Measurements from ENCODE around the gene WFDC9.

Gene WFDC9

GRCh38 chr20:45636513-45636912, 5.4 kb upstream of the WFDC9 start:
- no peaks in the 10 kb centered on the region for H3K9me3 ChIP-seq (replicated peaks; ENCODE audit: low read length)
- H3K36me3 ChIP-seq (ENCODE audit: insufficient read depth, low read length), result no peaks in the 10 kb centered on the region
- no peak overlapping the region for H3K4me2 ChIP-seq (ENCODE audit: low read length)
- H3K4me1 ChIP-seq (ENCODE audit: control insufficient read depth, insufficient read depth, low read length), result no peaks in the 10 kb centered on the region
- peaks cover 18% of the 10 kb centered on the region for H3K27me3 ChIP-seq (ENCODE audit: control insufficient read depth, insufficient read depth, low read length)
- no peak overlapping the region for H3K9ac ChIP-seq (ENCODE audit: low read depth, low read length)
- no peak overlapping the region for H3K4me3 ChIP-seq (ENCODE audit: low read length)

DNA sequence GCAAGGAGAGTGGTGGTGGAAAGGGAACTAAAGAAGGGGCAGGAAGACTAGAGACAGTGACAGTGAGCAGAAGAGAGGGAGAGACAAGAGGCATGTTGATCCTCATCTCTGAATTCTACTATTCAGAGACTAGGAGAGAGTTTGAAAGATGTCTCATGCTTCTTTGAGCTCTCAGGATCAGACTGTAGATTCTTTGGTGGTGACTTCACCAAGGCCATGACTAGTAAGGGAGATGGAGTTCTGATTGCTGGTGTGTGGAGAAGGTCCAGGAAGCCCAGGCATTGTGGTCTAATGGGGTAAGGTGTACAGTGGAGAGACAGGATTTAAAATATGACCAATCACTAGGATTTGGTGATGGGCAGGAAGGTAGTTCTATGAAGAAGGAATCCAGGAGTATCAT, 713 bp downstream of the WFDC9 start:
- Histone ChIP-seq H3K9ac (ENCODE audit: low read depth, low read length) (no peak overlapping the region), H3K36me3 (ENCODE audit: insufficient read depth, low read length) (no peaks in the 10 kb centered on the region), H3K4me1 (ENCODE audit: control insufficient read depth, insufficient read depth, low read length) (no peaks in the 10 kb centered on the region), H3K4me2 (ENCODE audit: low read length) (no peak overlapping the region), H3K27me3 (ENCODE audit: control insufficient read depth, insufficient read depth, low read length) (peaks cover 47% of the 10 kb centered on the region), H3K9me3 (replicated peaks; ENCODE audit: low read length) (no peaks in the 10 kb centered on the region), H3K4me3 (ENCODE audit: low read length) (no peak overlapping the region)

GRCh38 chr20:45629496-45630100, 1.5 kb downstream of the WFDC9 start, which contains the start of gene WFDC10A:
TSS of gene WFDC10A (plus strand) at chr20:45629739. CDS start at chr20:45629814, 75 bp downstream.
- Histone ChIP-seq H3K4me2 (ENCODE audit: low read length) (no peak within 1 kb of the TSS), H3K9me3 (replicated peaks; ENCODE audit: low read length) (no peaks in the 10 kb centered on the region), H3K4me3 (ENCODE audit: low read length) (no peak within 1 kb of the TSS), H3K9ac (ENCODE audit: low read depth, low read length) (no peak within 1 kb of the TSS), H3K4me1 (ENCODE audit: control insufficient read depth, insufficient read depth, low read length) (no peaks in the 10 kb centered on the region), H3K27me3 (ENCODE audit: control insufficient read depth, insufficient read depth, low read length) (peaks cover 47% of the 10 kb centered on the region), H3K36me3 (ENCODE audit: insufficient read depth, low read length) (no peaks in the 10 kb centered on the region)

GRCh38 chr20:45626540-45626939, 4.5 kb downstream of the WFDC9 start:
- H3K4me3 ChIP-seq (ENCODE audit: low read length), result no peak overlapping the region
- H3K9me3 ChIP-seq (replicated peaks; ENCODE audit: low read length), result no peaks in the 10 kb centered on the region
- peaks cover 37% of the 10 kb centered on the region for H3K27me3 ChIP-seq (ENCODE audit: control insufficient read depth, insufficient read depth, low read length)
- no peaks in the 10 kb centered on the region for H3K4me1 ChIP-seq (ENCODE audit: control insufficient read depth, insufficient read depth, low read length)
- no peak overlapping the region for H3K4me2 ChIP-seq (ENCODE audit: low read length)
- H3K9ac ChIP-seq (ENCODE audit: low read depth, low read length), result no peak overlapping the region
- no peaks in the 10 kb centered on the region for H3K36me3 ChIP-seq (ENCODE audit: insufficient read depth, low read length)

- Histone ChIP-seq H3K9ac (ENCODE audit: low read depth, low read length) (no peak overlapping the region), H3K4me3 (ENCODE audit: low read length) (no peak overlapping the region), H3K36me3 (ENCODE audit: insufficient read depth, low read length) (no peaks in the 10 kb centered on the region), H3K4me1 (ENCODE audit: control insufficient read depth, insufficient read depth, low read length) (no peaks in the 10 kb centered on the region), H3K27me3 (ENCODE audit: control insufficient read depth, insufficient read depth, low read length) (peaks cover 11% of the 10 kb centered on the region), H3K4me2 (ENCODE audit: low read length) (no peak overlapping the region), H3K9me3 (replicated peaks; ENCODE audit: low read length) (no peaks in the 10 kb centered on the region)
Observed at GRCh38 chr20:45621593-45621992, 9.5 kb downstream of the WFDC9 start.

GRCh38 chr20:45617591-45617990, 13.5 kb downstream of the WFDC9 start:
- no peak overlapping the region for H3K9ac ChIP-seq (ENCODE audit: low read depth, low read length)
- H3K4me1 ChIP-seq (ENCODE audit: control insufficient read depth, insufficient read depth, low read length), result no peaks in the 10 kb centered on the region
- no peaks in the 10 kb centered on the region for H3K36me3 ChIP-seq (ENCODE audit: insufficient read depth, low read length)
- H3K4me3 ChIP-seq (ENCODE audit: low read length), result no peak overlapping the region
- no peaks in the 10 kb centered on the region for H3K9me3 ChIP-seq (replicated peaks; ENCODE audit: low read length)
- peaks cover 7% of the 10 kb centered on the region for H3K27me3 ChIP-seq (ENCODE audit: control insufficient read depth, insufficient read depth, low read length)
- no peak overlapping the region for H3K4me2 ChIP-seq (ENCODE audit: low read length)

DNA sequence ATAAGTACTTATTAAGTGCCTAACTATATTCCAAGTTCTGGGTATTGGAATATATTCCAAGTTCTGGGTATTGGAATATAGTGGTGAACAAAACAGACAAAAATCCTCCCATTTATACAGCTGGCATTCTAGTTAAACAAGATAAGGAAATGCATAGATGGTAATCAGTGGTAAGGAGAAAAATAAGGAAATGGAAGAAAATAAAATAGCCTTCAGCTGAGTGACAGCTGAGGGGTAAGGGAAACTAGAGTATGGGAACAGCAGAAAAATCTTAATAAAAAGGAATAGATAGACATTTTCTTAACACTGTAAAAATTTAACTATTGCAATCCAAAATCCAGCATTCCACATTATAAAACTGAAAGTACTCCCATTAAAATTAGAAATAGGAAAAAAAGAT, 18.8 kb downstream of the WFDC9 start:
- Histone ChIP-seq H3K27me3 (ENCODE audit: control insufficient read depth, insufficient read depth, low read length) (no peaks in the 10 kb centered on the region), H3K9ac (ENCODE audit: low read depth, low read length) (no peak overlapping the region), H3K36me3 (ENCODE audit: insufficient read depth, low read length) (no peaks in the 10 kb centered on the region), H3K4me3 (ENCODE audit: low read length) (no peak overlapping the region), H3K4me1 (ENCODE audit: control insufficient read depth, insufficient read depth, low read length) (peaks cover 26% of the 10 kb centered on the region), H3K4me2 (ENCODE audit: low read length) (no peak overlapping the region), H3K9me3 (replicated peaks; ENCODE audit: low read length) (no peaks in the 10 kb centered on the region)

GRCh38 chr20:45611054-45611453, 20.0 kb downstream of the WFDC9 start:
- peaks cover 26% of the 10 kb centered on the region for H3K4me1 ChIP-seq (ENCODE audit: control insufficient read depth, insufficient read depth, low read length)

DNA sequence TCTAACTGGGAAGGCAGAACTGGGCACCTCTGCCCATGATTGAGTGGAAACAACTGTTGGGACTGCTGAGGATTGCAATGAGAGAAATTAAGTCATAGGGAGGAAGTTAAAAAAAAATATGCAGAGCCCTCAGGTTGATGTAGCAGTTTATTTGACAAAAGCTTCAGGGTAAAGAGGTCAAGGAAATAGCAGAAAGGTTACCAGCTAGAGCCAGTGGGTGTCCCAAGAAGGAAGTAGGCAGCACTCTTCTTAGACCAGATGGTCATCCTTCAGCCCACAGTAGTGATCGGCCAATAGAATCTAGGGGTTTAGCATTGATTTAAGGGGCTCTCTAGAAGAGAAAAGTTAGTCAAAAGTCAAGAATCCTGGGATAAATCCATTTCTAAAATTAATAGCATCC, 23.3 kb downstream of the WFDC9 start:
- H3K9me3 ChIP-seq (replicated peaks; ENCODE audit: low read length), result no peaks in the 10 kb centered on the region
- no peak overlapping the region for H3K4me3 ChIP-seq (ENCODE audit: low read length)
- peaks cover 26% of the 10 kb centered on the region for H3K4me1 ChIP-seq (ENCODE audit: control insufficient read depth, insufficient read depth, low read length)
- no peaks in the 10 kb centered on the region for H3K27me3 ChIP-seq (ENCODE audit: control insufficient read depth, insufficient read depth, low read length)
- no peak overlapping the region for H3K4me2 ChIP-seq (ENCODE audit: low read length)
- no peaks in the 10 kb centered on the region for H3K36me3 ChIP-seq (ENCODE audit: insufficient read depth, low read length)
- no peak overlapping the region for H3K9ac ChIP-seq (ENCODE audit: low read depth, low read length)

More at GRCh38 chr20:45611054-45611453, 20.0 kb downstream of the WFDC9 start:
- Histone ChIP-seq H3K27me3 (ENCODE audit: control insufficient read depth, insufficient read depth, low read length) (no peaks in the 10 kb centered on the region), H3K9me3 (replicated peaks; ENCODE audit: low read length) (no peaks in the 10 kb centered on the region), H3K36me3 (ENCODE audit: insufficient read depth, low read length) (no peaks in the 10 kb centered on the region), H3K9ac (ENCODE audit: low read depth, low read length) (peak overlapping the region; percentile 43), H3K4me3 (ENCODE audit: low read length) (peak overlapping the region; percentile 27), H3K4me2 (ENCODE audit: low read length) (peak overlapping the region; percentile 70)

- H3K4me2 ChIP-seq (ENCODE audit: low read length), result no peak overlapping the region
- H3K9ac ChIP-seq (ENCODE audit: low read depth, low read length), result no peak overlapping the region
- H3K9me3 ChIP-seq (replicated peaks; ENCODE audit: low read length), result no peaks in the 10 kb centered on the region
- H3K36me3 ChIP-seq (ENCODE audit: insufficient read depth, low read length), result no peaks in the 10 kb centered on the region
- H3K4me3 ChIP-seq (ENCODE audit: low read length), result no peak overlapping the region
- H3K27me3 ChIP-seq (ENCODE audit: control insufficient read depth, insufficient read depth, low read length), result peaks cover 38% of the 10 kb centered on the region
- no peaks in the 10 kb centered on the region for H3K4me1 ChIP-seq (ENCODE audit: control insufficient read depth, insufficient read depth, low read length)
Observed at GRCh38 chr20:45595235-45595634, 35.8 kb downstream of the WFDC9 start.

DNA sequence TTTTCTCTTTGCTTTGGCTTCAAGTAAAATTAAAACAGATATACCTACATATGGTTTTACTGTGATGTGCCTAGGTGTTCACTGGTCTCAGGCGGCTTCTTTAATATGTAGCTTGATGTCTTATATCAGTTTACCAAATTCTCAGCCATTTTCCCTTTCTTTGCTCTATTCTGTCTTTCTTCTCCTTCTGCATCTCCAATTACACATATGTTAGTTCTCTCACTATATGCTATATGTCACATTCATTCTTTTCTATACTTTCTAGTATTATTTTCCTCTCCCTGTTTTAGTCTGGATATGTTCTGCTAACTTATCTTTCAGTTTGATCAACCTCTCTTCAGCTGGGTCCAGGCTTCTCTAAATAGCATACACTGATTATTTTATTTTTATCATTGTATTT, 37.6 kb downstream of the WFDC9 start:
- Histone ChIP-seq H3K4me2 (ENCODE audit: low read length) (no peak overlapping the region), H3K9ac (ENCODE audit: low read depth, low read length) (no peak overlapping the region), H3K27me3 (ENCODE audit: control insufficient read depth, insufficient read depth, low read length) (peaks cover 43% of the 10 kb centered on the region), H3K4me3 (ENCODE audit: low read length) (no peak overlapping the region), H3K36me3 (ENCODE audit: insufficient read depth, low read length) (no peaks in the 10 kb centered on the region), H3K4me1 (ENCODE audit: control insufficient read depth, insufficient read depth, low read length) (no peaks in the 10 kb centered on the region), H3K9me3 (replicated peaks; ENCODE audit: low read length) (no peaks in the 10 kb centered on the region)

DNA sequence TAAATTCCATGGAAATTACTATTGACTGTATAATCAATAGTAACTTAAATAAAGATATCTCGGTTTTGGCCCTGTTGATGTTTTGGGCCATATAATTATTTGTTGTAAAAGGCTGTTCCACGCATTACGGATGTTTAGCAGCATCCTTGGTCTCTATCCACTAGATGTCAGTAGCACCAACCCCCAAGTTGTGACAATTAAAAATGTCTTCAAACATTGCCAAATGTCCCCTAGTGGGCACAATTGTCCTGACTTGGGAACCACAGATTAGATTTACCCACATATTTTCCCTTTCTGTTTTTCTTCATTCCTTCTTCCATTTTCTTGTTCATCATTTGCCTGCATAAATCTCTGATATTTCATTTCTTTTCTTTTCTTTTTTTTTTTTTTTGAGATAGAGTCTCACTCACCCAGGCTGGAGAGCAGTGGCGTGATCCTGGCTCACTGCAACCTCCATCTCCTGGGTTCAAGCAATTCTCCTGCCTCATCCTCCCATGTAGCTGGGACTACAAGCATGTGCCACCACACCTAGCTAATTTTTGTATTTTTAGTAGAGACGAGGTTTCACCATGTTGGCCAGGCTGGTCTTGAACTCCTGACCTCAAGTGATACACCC, 38.4 kb downstream of the WFDC9 start:
- Histone ChIP-seq H3K36me3 (ENCODE audit: insufficient read depth, low read length) (no peaks in the 10 kb centered on the region), H3K4me3 (ENCODE audit: low read length) (no peak overlapping the region), H3K4me2 (ENCODE audit: low read length) (no peak overlapping the region), H3K27me3 (ENCODE audit: control insufficient read depth, insufficient read depth, low read length) (peaks cover 39% of the 10 kb centered on the region), H3K4me1 (ENCODE audit: control insufficient read depth, insufficient read depth, low read length) (no peaks in the 10 kb centered on the region), H3K9me3 (replicated peaks; ENCODE audit: low read length) (no peaks in the 10 kb centered on the region), H3K9ac (ENCODE audit: low read depth, low read length) (no peak overlapping the region)

All from skeletal muscle satellite cell (primary cell).